ENCODE data around the gene INHBC.

DNA sequence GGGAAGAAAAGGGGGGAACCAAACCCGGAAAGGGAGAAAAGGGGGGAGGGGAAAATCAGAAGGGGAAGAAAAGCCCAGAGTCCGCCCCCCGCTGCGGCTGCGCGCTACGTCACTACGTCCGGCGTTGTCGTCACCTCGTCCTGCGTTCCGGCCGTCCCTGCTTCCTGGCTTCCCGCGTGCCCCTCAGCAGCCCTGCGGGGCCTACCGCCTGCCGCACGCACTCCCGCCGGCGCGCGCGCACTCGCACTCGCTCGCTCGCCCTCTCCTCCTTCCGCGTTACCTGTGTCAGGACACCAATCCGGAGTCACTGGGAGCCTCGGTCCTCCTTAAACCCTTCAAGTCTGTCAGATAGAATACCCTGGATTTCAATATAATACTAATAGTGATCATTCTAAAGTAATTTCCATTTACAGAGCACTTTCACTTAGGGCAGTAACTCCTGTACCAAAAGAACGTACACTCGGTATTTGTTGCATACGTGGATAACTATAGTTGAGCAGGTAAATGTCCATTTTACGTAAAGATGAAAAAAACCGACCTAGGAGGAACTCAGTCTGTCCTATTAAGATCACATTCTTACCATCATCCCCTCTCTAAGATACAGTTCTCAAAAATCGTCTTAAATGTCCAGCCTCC lies 3.5 kb upstream of the INHBC start, which contains the start of gene R3HDM2:
- TF ChIP-seq CTCF (IDR thresholded peaks at IDR 0.05; ENCODE audit: low read depth, low read length): no peak
- no peak for TF ChIP-seq EZH2phosphoT487 (IDR thresholded peaks at IDR 0.05; ENCODE audit: low read depth)
